Panc1 (cell line): ENCODE results near the gene SARDH. TPM values are rescaled to one million over a fixed set of nuclear protein-coding genes. Genes with fewer than 3 reads are reported as not detected.

Experiments used
- ATAC-seq: fragments of 200-7000 bp; cut with Tn5 transposase; 2 replicates; pipeline ENCODE4 v1.9.1; 2020; ENCODE audit warnings: mild to moderate bottlenecking, moderate library complexity
- BruUV-seq: library from RNA; stranded (reverse); fragments of 400-500 nt; replicated peaks from 2 replicates; lab custom pipeline; 2021; lab: Mats Ljungman, UMichigan
- CTCF ChIA-PET: fragments of 300-600 bp; sonication (Branson Sonifier 250); formaldehyde crosslinking; loops from one replicate; lab custom pipeline; 2022; ENCODE audit warnings: antibody characterized with exemption; lab: Charles Lee
- POLR2A ChIA-PET: fragments of 300-600 bp; sonication (Branson Sonifier 250); formaldehyde crosslinking; loops from one replicate; lab custom pipeline; 2022; ENCODE audit warnings: antibody characterized with exemption; lab: Charles Lee
- DNase-seq: peaks from one replicate; pipeline ENCODE4 v3.0.0-alpha.2; 2010; ENCODE audit warnings: low read depth, low spot score
- H3K27ac ChIP-seq: 2 replicates; pipeline ENCODE4 v1.5.1; 2011; ENCODE audit warnings: mild to moderate bottlenecking, low read length, inconsistent platforms
- H3K27me3 ChIP-seq: fragments of 200-500 bp; sonication (Bioruptor generic); 2 replicates; pipeline ENCODE4 v1.6.0; 2014; ENCODE audit warnings: low read length, inconsistent platforms; ENCODE audit not compliant: control insufficient read depth, insufficient read depth
- H3K36me3 ChIP-seq: fragments of 200-500 bp; sonication (Bioruptor generic); 2 replicates; pipeline ENCODE4 v1.5.1; 2014; ENCODE audit warnings: inconsistent platforms, mild to moderate bottlenecking, low read length, moderate library complexity; ENCODE audit not compliant: control insufficient read depth, insufficient read depth
- H3K4me1 ChIP-seq: 2 replicates; pipeline ENCODE4 v1.5.1; 2011; ENCODE audit warnings: inconsistent platforms, mild to moderate bottlenecking, low read length, moderate library complexity; ENCODE audit not compliant: control insufficient read depth, insufficient read depth
- H3K4me3 ChIP-seq, 2 experiments: 2 replicates each; pipeline ENCODE4 v1.5.1; 2011 to 2012; ENCODE audit warnings: low read depth in 2 of 2, low read length in 2 of 2, mild to moderate bottlenecking in 2 of 2, inconsistent platforms in 1 of 2, moderate library complexity in 1 of 2
- H3K9me3 ChIP-seq: fragments of 200-500 bp; sonication (Bioruptor generic); 2 replicates; pipeline ENCODE4 v1.5.1; 2014; ENCODE audit warnings: low read depth, mild to moderate bottlenecking, inconsistent platforms, low read length, moderate library complexity; ENCODE audit not compliant: control insufficient read depth, insufficient read depth
- POLR2AphosphoS5 ChIP-seq: IDR thresholded peaks from 2 replicates; pipeline ENCODE4 v1.6.1; 2012; ENCODE audit warnings: mild to moderate bottlenecking, low read depth, low read length, moderate library complexity
- SIN3A ChIP-seq: IDR thresholded peaks from 2 replicates; pipeline ENCODE4 v1.6.1; 2012; ENCODE audit warnings: low read depth, mild to moderate bottlenecking, low read length, moderate library complexity, borderline replicate concordance; ENCODE audit not compliant: insufficient read depth
- TCF7L2 ChIP-seq: IDR thresholded peaks from 2 replicates; pipeline ENCODE4 v1.6.1; 2011; ENCODE audit warnings: mild to moderate bottlenecking, low read depth, low read length, inconsistent platforms
- in situ Hi-C: cut with HindIII; loops from 2 replicates; pipeline ENCODE4 v1.10.0; 2016; ENCODE audit warnings: low sequenced_read_pairs, low pct_unique_long_range_greater_than_20kb
- intact Hi-C: fragments of 100-400 bp; cut with micrococcal nuclease; formaldehyde crosslinking; loops from one replicate; pipeline ENCODE4 v1.10.0; 2022; ENCODE audit not compliant: unreplicated experiment
- total RNA-seq: library from RNA; stranded (reverse); gene quantifications from one replicate; pipeline ENCODE4 v1.2.1, GENCODE V29; 2021; ENCODE audit not compliant: unreplicated experiment
- TF ChIP-seq, protein P1 (sequence below): fragments of 450-650 bp; IDR thresholded peaks from 2 replicates; pipeline ENCODE4 v1.5.1; 2017; ENCODE audit warnings: mild to moderate bottlenecking
- TF ChIP-seq, protein P2 (sequence below), 2 experiments: IDR thresholded peaks; 2 replicates each; pipeline ENCODE4 v1.6.1; 2011 to 2012; ENCODE audit warnings: low read depth in 2 of 2, control low read depth in 1 of 2, low read length in 1 of 2, mild to moderate bottlenecking in 1 of 2, moderate library complexity in 1 of 2; ENCODE audit not compliant: insufficient read depth in 1 of 2

Gene SARDH
- total RNA-seq, 1 experiment from 2014 or later = 0.13 TPM

DNA sequence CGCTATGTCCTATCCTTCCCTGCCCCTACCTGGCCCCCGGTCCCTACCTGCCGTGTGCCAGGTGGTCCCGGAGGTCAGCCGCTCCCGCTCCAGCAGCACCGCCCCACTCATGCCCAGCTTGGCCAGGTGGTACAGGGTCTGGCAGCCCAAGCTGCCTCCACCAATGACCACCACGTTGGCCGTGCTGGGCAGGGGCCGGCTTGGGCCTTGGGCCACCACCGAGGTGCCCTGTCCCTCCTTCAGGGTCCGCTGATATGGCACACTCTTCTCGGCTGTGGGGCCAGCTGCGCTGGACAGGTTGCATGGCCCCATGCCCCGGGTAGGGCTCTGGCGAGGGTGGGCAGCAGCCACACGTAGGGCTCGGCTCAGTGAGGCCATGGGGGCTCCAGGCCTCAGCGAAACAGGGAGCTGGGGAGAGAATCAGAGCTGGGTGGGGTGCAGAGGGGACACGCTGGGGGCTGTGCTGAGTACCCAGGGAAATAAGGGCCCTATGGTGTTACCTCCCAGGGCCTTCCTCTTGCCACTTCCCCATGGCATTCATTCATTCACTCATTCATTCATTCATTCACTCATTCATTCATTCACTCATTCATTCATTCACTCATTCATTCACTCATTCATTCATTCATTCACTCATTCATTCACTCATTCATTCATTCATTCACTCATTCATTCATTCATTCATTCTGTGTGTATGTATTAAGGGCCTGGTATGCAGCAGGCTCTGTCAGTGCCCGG, 4.2 kb downstream of the SARDH start:
- Histone ChIP-seq H3K36me3 (no peaks in the 10 kb centered on the region), H3K27ac (no peak overlapping the region), H3K4me1 (no peaks in the 10 kb centered on the region), H3K9me3 (no peaks in the 10 kb centered on the region), H3K27me3 (no peaks in the 10 kb centered on the region), H3K4me3 (no peak overlapping the region)
- DNase-seq = no peak
- ChIA-PET CTCF (no interaction called here), POLR2A (no interaction called here)
- no TSS peak for BruUV-seq
- no peak for ATAC-seq
- intact Hi-C loops = no loop called here
- in situ Hi-C loops = no loop called here
- no peak for TF ChIP-seq POLR2AphosphoS5
- TF ChIP-seq, protein P1, sequence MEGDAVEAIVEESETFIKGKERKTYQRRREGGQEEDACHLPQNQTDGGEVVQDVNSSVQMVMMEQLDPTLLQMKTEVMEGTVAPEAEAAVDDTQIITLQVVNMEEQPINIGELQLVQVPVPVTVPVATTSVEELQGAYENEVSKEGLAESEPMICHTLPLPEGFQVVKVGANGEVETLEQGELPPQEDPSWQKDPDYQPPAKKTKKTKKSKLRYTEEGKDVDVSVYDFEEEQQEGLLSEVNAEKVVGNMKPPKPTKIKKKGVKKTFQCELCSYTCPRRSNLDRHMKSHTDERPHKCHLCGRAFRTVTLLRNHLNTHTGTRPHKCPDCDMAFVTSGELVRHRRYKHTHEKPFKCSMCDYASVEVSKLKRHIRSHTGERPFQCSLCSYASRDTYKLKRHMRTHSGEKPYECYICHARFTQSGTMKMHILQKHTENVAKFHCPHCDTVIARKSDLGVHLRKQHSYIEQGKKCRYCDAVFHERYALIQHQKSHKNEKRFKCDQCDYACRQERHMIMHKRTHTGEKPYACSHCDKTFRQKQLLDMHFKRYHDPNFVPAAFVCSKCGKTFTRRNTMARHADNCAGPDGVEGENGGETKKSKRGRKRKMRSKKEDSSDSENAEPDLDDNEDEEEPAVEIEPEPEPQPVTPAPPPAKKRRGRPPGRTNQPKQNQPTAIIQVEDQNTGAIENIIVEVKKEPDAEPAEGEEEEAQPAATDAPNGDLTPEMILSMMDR = no peak
- TF ChIP-seq, protein P2, sequence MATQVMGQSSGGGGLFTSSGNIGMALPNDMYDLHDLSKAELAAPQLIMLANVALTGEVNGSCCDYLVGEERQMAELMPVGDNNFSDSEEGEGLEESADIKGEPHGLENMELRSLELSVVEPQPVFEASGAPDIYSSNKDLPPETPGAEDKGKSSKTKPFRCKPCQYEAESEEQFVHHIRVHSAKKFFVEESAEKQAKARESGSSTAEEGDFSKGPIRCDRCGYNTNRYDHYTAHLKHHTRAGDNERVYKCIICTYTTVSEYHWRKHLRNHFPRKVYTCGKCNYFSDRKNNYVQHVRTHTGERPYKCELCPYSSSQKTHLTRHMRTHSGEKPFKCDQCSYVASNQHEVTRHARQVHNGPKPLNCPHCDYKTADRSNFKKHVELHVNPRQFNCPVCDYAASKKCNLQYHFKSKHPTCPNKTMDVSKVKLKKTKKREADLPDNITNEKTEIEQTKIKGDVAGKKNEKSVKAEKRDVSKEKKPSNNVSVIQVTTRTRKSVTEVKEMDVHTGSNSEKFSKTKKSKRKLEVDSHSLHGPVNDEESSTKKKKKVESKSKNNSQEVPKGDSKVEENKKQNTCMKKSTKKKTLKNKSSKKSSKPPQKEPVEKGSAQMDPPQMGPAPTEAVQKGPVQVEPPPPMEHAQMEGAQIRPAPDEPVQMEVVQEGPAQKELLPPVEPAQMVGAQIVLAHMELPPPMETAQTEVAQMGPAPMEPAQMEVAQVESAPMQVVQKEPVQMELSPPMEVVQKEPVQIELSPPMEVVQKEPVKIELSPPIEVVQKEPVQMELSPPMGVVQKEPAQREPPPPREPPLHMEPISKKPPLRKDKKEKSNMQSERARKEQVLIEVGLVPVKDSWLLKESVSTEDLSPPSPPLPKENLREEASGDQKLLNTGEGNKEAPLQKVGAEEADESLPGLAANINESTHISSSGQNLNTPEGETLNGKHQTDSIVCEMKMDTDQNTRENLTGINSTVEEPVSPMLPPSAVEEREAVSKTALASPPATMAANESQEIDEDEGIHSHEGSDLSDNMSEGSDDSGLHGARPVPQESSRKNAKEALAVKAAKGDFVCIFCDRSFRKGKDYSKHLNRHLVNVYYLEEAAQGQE (IDR thresholded peaks at IDR 0.05; ENCODE audit: insufficient read depth in 1 of 2, low read depth in 2 of 2, low read length in 1 of 2) = no peak
- TF ChIP-seq SIN3A = no peak
- TF ChIP-seq TCF7L2 = no peak

DNA sequence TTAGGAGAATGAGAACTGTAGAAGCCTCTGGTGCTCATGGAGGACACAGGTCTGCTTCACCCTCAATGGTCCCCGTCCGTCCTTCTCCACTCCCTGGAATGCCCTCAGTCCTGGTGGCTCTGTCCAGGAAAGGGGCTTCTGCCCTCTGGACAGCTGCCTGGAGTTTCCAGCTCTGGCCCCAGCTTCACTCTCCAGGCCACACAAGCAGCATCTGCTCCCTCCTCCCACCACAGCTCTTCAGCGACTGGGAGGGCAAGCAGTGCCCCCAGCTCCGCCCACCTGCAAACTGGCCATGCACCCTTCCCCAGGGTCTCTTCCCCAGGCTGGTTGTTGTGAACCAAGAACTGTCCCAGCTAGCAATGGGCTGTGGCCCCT, 4.7 kb downstream of the SARDH start:
- Histone ChIP-seq H3K9me3 (no peaks in the 10 kb centered on the region), H3K36me3 (no peaks in the 10 kb centered on the region), H3K27ac (no peak overlapping the region), H3K4me3 (no peak overlapping the region), H3K27me3 (no peaks in the 10 kb centered on the region), H3K4me1 (no peaks in the 10 kb centered on the region)
- in situ Hi-C loops = no loop called here
- intact Hi-C loops = no loop called here
- peak; percentile 15; the same call in 1 of the 2 replicates for ATAC-seq
- ChIA-PET POLR2A (no interaction called here), CTCF (no interaction called here)
- TF ChIP-seq SIN3A (no peak), POLR2AphosphoS5 (no peak), TCF7L2 (no peak)
- TF ChIP-seq, protein P1 = no peak
- TF ChIP-seq, protein P2 (IDR thresholded peaks at IDR 0.05; ENCODE audit: insufficient read depth in 1 of 2, low read depth in 2 of 2, low read length in 1 of 2) = no peak
- no TSS peak for BruUV-seq
- no peak for DNase-seq
